ENCODE measurements around the gene LRRC4. TPM values are rescaled to one million over a fixed set of nuclear protein-coding genes. Genes with fewer than 3 reads are reported as not detected.

LRRC4 gene
- total RNA-seq, 1 donor from 2014 or later, result 1.7 TPM

DNA sequence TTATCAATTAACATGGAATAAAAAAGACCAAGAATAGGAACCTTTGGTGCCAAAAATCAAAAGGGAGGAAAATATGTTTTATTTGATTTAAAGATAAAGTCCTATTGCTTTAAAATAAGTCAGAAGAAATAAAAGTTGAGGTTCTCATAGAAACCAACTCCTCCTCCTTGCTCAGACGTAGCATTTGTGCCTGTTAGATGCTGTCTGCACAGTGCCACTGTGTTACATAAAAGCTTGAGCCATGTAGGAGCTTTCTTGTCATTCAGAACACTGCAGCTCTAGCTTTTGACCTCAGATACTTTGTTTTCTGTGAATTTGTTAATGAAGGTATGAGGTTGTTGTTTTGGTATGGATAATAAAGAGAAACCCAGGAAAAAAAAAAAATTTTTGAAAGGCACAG lies 50.3 kb downstream of the LRRC4 start:
- DNase-seq (ENCODE audit: low read depth), result no peak

DNA sequence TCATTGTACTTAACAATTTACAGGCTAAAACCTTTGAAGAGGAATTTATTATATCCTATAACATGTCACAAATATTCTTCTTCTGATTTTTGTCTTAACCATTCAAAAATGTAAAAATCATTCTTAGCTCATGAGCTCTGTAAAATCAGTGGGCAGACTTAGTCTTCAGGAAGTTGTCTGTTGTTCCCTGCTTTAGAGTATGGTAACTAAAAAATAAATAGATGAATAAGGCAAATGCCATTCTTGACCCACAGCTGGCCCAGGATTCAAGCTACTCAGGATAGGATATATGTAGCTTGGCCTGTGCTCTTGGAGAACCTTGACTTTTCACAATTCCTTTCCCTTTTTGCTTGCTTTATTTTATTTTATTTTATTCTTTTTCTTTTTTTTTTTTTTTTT lies 51.5 kb downstream of the LRRC4 start:
- DNase-seq (ENCODE audit: low read depth), result no peak

DNA sequence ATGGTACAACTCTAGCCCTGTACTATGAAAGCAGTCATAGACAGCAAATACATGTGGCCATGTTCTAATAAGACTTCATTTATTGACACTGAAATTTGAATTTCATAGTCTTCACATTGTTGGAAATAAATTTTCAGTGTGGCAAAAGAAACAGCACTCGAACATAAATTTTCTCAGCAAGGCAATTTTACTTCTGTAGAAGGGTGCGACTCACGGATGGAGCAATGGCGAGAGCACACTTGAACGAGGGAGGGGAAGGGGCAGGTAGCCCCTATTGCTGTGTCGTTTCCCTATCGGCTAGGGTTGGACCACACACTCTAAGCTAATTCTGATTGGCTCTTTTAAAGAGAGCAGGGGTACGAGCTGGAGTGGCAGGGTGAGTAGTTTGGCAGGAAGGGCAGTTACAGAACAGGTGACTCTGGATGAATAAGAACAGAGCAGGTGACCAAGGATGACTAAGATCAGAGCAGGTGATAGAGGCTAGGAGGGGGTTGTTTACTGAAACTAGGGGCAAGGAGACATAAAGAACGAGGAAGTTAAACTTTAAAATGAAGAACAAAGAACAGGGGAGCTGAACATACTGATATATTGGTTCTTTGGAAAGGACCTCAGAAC lies 52.0 kb downstream of the LRRC4 start:
- no peak for DNase-seq (ENCODE audit: low read depth)

DNA sequence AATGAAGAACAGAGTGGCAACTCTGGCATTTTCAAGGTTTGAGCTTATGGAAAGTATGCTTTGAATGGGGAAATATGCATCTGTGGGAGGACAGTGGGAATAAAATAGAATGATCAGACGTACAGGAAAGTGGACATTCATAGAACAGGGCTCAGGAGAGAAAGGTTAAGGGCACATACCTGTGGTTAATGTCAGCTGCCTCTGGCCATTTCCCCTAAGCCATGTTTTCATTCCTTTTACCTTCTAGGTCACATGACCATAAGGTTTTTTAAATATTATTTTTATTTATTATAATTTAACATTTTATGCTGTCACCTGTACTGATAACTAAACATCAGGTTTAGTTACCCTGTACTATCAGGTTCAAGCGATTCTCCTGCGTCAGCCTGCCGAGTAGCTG lies 52.8 kb downstream of the LRRC4 start:
- DNase-seq (ENCODE audit: low read depth), result no peak

Other genes starting within 250 kb of the LRRC4 start
- gene LEP, start 209.8 kb upstream of the LRRC4 start, total RNA-seq, result not detected in 2 replicates

All from myocyte (in vitro differentiated cells).